HS-27A (cell line): ENCODE measurements around the gene FREM2.

ENCODE experiments used
- DNase-seq: peaks from one replicate; pipeline ENCODE4 v3.0.0-alpha.2; 2012; ENCODE audit warnings: low read depth, missing footprints

FREM2 gene

GRCh38 chr13:38686577-38687245 lies at the start of gene FREM2:
Gene FREM2, plus strand, starts transcription at chr13:38687077. Its CDS starts 268 bp downstream, at chr13:38687345.
- DNase-seq = no peak

- no peak for DNase-seq
Observed at GRCh38 chr13:38637576-38637975, 49.3 kb upstream of the FREM2 start.

- no peak for DNase-seq
Observed at GRCh38 chr13:38641164-38641948, 45.5 kb upstream of the FREM2 start.

GRCh38 chr13:38647312-38647711 lies 39.6 kb upstream of the FREM2 start:
- DNase-seq = no peak

- no peak for DNase-seq
Observed at GRCh38 chr13:38648912-38649311, 38.0 kb upstream of the FREM2 start.

GRCh38 chr13:38656699-38657098 lies 30.2 kb upstream of the FREM2 start:
- DNase-seq = no peak

- no peak for DNase-seq
Observed at GRCh38 chr13:38657191-38657590, 29.7 kb upstream of the FREM2 start.

GRCh38 chr13:38658906-38659305 lies 28.0 kb upstream of the FREM2 start:
- no peak for DNase-seq

- DNase-seq = no peak
Observed at GRCh38 chr13:38661010-38661675, 25.7 kb upstream of the FREM2 start.

- no peak for DNase-seq
Observed at GRCh38 chr13:38662362-38662761, 24.5 kb upstream of the FREM2 start.

GRCh38 chr13:38664906-38665305 lies 22.0 kb upstream of the FREM2 start:
- DNase-seq = no peak

- no peak for DNase-seq
Observed at GRCh38 chr13:38667526-38668109, 19.3 kb upstream of the FREM2 start.

GRCh38 chr13:38669234-38669964 lies 17.5 kb upstream of the FREM2 start:
- no peak for DNase-seq

- no peak for DNase-seq
Observed at GRCh38 chr13:38670627-38671026, 16.2 kb upstream of the FREM2 start.

GRCh38 chr13:38671980-38672379 lies 14.9 kb upstream of the FREM2 start:
- no peak for DNase-seq

GRCh38 chr13:38674208-38674607 lies 12.7 kb upstream of the FREM2 start:
- DNase-seq = no peak

GRCh38 chr13:38680912-38681311 lies 6.0 kb upstream of the FREM2 start:
- DNase-seq = no peak

GRCh38 chr13:38684714-38685113 lies 2.2 kb upstream of the FREM2 start:
- no peak for DNase-seq

GRCh38 chr13:38685431-38685830 lies 1.4 kb upstream of the FREM2 start:
- DNase-seq = no peak

- DNase-seq = no peak
Observed at GRCh38 chr13:38685974-38686576, 802 bp upstream of the FREM2 start.
